GM18520 (cell line): Measurements from ENCODE around the gene SYCE3.
"Not testable (repeated sequence)": the region's sequence is repeated elsewhere in the genome, so short reads cannot be mapped to it uniquely, and the experiment has no call there.

ENCODE experiments used
- ATAC-seq: cut with Tn5 transposase; IDR thresholded peaks from one replicate; pipeline ENCODE4 v1.9.1; 2021; ENCODE audit not compliant: unreplicated experiment

The SYCE3 gene

DNA sequence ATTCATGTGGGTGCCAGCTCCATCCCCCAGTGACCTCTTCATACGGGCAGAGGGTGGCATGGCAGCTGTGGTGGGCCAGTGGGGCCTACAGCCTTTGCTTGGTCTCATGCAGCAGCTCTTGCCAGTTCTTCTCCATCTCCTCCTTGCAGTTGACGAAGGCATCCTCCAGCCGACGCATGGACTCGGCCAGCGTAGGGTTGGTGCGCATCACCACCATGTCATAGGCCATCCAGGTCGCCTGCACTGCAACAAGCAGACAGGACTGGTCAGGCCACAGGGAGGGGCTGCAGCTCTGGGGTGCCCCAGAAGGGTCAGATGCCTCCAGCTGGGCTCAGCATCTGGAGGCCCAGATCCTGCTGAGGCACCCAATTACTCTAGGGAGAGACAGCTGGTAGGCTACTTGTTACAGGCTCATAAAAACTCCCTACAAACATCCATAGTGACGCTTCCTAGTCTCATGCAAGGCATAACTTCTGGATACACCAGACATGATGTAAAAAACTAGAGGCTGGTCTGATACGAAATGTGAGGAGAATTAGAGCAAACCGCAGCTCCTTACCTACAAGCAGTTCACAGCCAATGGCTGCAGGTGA, 11.5 kb downstream of the SYCE3 start:
- no peak for ATAC-seq

DNA sequence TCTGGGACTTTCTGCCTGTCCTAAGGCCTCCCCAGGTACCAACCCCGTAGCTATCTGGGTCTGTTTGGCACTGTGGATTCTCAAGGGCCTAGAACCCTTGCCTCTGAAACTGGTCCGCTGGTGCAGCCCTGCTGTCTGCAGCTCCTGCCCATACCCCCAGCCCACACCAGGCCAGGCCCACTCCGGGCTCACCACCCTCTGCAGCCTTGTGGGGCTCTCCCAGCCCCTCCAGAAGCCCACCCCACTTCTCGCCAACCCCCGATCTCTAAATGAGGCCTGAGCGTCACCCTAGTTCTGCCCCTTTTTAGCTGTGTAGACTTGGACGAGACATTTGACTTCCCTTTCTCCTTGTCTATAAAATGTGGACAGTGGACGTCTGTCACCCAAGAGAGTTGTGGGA, 12.3 kb downstream of the SYCE3 start:
- no peak for ATAC-seq

DNA sequence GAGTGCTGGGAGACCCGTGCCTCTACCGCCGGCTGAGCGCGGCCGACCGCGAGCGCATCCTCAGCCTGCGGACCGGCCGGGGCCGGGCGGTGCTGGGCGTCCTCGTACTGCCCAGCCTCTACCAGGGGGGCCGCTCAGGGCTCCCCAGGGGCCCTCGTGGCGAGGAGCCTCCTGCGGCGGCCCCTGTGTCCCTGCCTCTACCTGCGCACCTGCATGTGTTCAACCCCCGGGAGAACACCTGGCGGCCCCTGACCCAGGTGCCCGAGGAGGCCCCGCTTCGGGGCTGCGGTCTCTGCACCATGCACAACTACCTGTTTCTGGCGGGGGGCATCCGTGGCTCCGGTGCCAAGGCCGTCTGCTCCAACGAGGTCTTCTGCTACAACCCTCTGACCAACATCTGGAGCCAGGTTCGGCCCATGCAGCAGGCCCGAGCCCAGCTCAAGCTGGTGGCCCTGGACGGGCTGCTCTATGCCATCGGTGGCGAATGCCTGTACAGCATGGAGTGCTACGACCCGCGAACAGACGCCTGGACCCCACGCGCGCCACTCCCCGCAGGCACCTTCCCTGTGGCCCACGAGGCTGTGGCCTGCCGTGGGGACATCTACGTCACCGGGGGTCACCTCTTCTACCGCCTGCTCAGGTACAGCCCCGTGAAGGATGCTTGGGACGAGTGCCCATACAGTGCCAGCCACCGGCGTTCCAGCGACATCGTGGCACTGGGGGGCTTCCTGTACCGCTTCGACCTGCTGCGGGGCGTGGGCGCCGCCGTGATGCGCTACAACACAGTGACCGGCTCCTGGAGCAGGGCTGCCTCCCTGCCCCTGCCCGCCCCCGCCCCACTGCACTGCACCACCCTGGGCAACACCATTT, 13.6 kb downstream of the SYCE3 start:
- ATAC-seq: no peak

DNA sequence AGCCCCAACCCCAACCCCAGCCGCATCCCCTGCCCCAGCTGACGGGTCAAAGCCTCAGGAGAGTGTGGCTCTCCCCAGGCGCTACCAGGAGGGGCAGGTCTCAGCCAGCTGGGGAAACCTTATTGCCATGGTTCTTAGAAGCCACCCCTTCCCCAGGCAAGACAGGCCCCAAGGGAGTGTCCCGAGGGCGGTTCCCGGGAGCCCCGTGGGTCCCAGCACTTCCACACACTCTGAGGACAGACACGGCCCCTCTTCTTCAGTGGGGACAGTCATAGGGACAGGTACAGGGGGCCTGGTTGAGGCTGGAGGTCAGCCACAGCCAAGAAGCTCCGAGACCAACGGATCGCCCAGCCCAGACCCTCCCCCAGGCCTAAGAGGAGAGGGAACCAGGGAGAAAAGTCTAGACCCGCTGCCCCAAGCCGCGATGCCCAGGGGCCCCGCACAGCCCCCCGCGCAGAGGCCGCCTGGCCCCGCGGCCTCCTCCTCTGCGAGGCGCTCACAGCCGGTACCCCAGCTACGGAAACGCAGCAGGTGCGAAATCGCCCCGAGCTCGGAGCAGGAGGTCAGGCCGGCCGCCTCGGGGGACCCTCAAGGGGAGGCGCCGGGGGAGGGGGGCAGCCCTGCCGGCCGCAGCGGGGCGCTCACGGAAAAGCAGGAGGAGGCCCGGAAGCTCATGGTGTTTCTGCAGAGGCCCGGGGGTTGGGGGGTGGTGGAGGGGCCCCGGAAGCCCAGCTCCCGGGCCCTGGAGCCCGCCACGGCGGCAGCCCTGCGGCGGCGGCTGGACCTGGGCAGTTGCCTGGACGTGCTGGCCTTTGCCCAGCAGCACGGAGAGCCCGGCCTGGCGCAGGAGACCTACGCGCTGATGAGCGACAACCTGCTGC, 14.4 kb downstream of the SYCE3 start:
- ATAC-seq: no peak

DNA sequence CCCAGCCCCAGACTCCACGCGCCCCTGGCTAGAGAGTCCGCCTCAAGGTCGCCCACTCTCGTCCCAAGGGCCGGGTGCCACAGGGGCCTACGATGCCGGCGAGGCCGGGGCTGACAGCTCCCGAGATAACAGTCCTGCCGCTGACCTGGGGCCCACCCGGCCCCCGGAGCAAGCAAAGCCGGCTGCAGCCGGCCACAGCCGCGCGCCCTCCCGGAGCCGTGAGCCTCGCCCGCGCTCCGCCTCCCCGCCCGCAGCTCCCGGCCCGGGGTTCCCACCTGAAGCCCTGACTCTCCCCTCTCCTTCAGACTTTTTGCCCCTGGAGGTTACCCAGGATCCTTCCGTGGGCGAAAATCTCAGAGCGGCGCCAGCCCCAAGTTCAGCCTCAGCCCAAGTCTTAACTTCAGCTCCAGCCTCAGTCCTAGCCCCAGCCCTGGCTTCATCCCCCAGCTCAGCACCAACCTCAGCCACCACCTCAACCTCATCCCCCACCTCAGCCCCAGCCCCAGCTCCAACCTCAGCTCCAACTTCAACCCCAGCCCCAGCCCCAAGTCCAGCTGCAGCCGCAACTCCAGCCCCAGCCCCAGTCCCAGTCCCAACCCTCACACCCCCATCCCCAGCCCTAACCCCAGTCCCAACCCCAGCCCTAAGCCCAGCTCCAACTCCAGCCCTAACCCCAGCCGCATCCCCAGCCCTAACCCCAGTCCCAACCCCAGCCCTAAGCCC, 15.3 kb downstream of the SYCE3 start:
- no peak for ATAC-seq

DNA sequence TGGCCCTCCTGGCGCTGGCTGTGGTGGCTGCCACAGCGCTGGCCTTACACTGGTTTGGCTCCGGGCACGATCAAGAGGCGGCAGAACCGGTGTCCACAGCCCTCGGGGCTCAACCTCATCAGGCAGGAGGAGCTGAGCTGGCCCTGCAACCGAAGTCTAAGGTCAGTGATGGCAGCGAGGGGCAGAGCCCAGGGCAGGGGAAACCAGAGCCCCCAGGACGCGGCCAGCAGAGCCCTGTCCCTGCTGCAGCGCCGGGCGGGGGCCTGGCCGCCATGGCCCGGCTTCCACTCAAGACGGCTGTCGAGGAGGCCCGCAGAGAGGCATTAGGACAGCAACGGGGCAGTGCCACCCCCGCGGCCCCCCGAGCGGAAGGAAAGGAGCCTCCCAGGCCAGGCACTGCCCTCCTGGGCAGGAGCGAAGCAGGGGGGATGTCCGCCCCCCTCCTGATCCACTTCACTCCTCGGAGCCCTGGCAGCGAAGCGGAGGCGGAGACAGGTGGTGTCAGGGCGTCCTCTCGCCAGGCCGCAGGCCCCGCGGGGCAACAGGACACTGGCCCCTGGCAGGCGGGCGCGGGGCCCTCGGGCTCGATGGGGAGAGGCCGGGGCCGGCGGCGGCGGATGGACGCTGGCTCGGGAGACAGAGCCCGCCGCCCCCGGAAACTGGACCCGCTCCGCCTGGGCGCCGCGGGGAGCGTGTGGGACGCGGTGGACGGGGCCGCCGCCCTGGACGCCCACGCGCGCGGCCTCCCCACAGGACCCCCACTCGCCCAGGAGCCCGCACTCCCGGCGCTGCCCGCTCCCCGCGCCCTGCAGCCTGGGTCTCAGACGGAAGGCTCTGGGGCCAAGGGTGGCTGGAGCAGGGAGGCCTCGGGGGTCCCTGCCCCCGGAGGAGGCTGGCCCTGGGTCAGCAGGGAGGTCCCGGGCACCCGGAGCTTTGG, 16.1 kb downstream of the SYCE3 start:
- ATAC-seq: no peak

DNA sequence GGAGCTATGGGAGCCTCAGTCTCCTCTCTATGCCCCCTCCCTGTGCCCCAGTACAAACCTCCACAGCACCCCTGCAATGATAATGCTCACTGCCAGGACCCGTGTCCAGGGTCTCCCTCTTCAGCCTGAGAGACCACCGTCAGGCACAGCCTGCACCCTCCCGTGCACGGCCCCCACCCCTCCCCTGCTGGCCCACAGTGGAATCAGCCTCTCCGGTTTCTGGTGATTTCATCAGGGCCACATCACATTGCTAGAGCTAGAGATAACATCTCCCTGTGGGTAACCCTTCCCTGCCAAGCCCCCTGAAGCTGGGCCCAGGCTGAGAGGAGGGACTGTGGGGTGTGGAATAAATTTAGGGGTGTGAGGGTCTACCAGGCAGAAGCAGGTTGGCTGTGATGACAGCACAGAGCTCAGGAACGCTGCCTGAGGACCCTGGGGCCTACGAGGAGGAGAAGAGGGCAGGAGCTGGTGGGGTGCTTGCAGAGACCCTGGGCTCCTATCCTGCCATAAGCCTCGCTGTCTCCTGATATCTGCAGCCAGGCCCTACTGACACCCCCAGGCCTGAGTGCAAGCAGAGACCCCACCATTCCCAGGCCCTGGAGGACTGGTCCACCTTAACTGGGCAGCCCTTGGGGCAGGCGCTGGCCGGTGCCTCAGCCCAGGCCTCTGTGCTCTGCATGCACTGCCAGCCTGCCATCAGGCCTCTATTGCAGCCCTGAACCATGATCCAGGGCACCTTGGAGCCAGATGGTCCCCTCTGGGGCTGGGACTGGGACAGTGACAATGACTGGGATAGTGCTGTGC, 17.0 kb downstream of the SYCE3 start, which contains the start of gene KLHDC7B:
Gene KLHDC7B (plus strand): TSS at position 378 of the 804 bp plus-strand sequence. CDS start 345 bp downstream, at position 723.
- no peak for ATAC-seq

DNA sequence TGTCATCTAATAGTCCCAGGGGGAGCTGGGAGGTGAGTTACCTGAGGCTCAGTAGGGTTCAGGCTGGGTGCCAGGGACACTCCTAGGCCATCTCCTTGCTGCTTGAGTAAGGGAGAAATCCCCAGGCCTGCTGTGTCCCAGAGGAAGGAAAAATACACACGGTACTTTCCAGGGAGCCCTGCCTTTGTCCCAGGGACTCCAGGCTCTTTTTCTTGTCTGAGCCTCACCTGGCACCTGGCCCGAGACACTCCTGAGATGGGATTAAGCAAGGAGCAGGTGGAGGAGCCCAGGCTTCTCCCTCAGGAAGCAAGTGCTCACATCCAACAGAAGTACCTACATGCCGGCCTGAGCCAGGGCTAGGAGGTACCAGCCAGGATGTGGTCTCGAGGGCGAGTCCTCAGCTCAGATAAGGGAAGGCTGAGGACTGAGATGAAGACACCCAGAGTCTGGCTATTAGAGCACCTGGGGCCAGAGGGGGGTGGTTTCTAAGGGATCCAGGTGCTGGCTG, 17.9 kb downstream of the SYCE3 start:
- ATAC-seq: no peak

DNA sequence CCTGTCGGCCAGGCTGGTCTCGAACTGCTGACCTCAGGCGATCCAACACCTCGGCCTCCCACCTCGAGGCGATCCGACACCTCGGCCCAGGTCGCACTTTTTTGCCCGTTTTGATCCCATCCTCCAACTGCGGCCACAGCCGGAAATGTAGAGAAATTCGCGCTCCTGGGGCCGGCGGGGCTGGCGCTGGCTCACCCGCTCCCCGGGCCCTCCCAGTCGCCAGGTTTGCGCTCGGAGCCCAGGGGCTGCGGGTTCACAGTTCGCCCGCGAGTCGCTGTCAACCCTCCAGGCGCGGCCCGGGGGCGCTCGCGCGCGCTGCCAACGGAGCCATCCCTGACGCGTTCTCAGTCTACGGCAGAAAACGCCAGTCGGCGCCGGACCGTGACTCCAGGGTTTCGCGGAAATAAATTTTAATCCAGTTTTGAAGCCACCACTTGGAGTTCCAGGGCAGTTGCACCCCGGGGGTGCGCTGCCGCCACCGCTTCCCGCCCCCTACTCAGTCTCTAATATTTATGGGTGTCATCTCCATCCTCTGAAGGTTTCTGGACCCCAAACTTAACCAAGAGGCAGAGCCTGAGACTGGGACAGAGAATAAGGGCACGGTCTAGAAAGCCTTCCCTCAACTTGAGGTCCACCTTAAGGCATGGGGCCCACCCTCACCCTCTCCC, 18.5 kb downstream of the SYCE3 start:
- no peak for ATAC-seq

DNA sequence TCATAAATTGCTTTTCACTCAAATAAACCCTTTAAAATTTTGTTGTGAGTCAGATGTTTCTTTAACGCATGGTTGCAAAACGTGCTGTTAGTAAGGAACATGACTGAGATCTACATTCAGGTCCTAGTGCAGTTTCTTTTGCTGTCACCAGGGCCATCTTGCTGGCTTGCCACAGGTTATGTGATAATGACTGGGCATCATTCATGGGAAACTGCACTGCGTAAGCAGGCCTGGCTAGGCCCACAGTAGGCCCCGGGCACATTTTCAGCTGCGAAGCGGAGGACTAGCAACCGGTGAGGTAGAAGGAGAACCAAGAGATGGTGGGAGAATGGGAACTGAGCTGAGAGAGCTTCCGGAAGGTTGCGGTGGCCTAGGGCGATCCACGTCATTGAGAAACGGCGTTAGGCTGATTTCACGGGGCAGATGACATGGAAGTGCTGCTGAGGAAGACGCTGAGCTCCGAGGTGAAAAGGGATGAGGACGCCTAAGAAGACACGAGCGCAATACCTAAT, 20.2 kb downstream of the SYCE3 start:
- no peak for ATAC-seq

DNA sequence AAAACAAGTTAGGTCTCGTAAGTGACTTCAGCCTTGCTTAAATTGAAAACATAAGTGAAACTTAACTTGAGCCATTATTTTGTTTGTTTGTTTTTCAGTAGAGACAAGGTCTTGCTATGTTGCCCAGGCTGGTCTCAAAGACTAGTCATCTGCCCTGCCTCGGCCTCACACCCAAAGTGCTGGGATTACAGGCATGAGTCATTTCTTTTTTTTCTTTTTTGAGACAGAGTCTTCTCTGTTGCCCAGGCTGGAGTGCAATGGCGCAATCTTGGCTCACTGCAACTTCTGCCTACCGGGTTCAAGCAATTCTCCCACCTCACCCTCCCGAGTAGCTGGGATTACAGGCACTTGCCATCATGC, 21.1 kb downstream of the SYCE3 start:
- ATAC-seq: not testable (repeated sequence)

DNA sequence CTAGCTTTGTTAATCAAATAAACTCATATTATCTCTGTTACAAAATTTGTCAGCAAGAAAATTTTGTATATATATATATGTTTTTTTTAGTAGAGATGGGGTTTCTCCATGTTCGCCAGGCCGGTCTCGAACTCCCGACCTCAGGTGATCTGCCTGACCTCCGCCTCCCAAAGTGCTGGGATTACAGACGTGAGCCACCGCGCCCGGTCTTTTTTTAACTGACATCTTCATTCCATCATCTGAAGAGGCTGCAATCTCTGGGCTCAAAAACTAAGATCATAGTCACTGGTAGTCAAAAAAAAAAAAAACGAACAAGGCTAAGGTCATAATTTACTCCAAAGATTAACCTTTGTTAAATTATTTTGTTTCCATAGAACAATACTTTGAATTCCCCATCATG, 22.3 kb downstream of the SYCE3 start:
- ATAC-seq: no peak

DNA sequence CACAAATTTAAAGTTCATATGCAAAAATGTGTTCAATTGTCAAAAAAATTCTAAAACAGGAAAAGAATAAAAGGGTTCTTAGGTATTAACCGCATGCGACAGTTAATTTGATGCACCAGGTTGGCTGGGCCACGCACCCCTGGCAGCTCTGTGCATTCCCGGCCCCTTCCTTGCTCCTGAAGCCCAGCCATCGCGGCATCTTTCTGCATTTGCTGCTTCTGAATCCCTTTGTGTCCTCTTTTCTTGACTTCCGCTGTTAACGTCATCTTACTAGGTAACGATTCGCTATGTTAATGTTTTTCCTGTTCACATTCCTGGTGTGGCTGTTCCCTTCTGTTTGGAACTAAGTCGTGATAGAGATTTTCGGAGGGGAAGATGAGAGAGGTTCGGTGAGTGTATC, 25.0 kb downstream of the SYCE3 start:
- ATAC-seq: no peak

DNA sequence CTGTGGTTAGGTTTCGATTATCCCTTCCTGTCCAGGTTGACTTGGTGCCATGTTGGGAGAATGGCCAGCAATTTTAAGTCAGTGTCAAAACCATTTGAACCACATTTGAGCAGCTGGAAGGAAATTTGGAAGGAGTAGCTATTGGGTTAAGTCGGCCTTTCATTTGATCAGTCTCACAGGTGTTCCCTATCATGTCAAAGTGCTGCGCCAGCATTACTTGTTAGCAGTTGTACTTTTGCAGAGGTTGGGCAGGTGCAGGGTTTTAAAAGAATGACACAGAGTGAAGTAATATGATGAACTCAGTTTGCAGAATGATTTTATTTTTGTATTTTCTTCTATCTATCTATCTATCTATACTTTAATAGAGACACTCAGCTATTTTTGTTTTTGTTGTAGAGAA, 26.5 kb downstream of the SYCE3 start:
- no peak for ATAC-seq

DNA sequence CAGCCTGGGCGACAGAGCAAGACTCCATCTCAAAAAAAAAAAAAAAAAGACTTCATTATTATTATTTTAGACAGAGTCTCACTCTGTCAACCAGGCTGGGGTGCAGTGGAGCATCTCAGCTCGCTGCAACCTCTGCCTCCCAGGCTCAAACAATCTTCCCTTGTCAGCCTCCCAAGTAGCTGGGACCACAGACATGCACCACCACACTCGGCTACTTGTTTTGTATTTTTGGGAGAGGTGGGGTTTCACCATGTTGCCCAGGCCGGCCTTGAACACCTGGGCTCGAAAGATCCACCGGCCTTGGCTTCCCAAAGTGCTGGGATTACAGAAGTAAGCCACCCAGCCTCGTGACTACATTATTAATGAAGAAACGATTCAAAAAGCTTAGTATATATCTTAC, 27.6 kb downstream of the SYCE3 start:
- ATAC-seq: no peak

DNA sequence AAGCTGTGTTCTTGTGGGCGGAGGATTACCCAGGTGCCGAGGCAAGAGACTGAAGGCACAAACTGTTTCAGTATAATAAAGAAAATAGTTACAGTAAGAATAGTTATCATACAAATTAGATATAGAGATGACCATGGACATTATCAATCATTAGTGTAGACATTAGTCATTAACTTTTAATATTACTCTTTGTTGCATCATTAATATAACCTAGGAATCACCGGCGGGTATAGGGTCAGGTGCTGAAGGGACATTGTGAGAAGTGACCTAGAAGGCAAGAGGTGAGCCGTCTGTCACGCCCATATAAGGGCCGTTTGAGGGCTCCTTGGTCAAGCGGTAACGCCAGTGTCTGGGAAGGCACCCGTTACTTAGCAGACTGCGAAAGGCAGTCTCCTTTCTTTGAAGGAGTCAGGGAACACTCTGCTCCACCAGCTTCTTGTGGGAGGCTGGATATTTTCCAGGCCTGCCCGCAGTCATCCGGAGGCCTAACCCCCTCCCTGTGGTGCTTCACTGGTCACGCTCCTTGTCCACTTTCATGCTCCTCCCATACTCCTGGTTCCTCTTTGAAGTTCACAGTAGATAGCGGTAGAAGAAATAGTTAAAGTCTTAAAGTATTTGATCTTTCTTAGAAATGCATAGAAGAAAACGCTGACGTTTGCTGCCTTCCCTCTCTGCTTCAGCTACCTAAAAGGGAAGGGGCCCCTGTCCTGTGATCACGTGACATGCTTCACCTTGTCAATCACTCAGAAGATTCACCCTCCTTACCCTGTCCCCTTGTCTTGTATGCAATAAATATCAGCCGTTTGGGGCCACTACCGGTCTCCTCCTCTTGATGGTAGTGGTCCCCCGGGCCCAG, 28.6 kb downstream of the SYCE3 start:
- ATAC-seq: not testable (repeated sequence)
